ENCODE results near the gene LSMEM2. TPM values are rescaled to one million over a fixed set of nuclear protein-coding genes. Genes with fewer than 3 reads are reported as not detected.
A peak's percentile ranks its signal among the peaks of the same experiment; 100 is the strongest.
"Not testable (repeated sequence)": the region's sequence is repeated elsewhere in the genome, so short reads cannot be mapped to it uniquely, and the experiment has no call there.

LSMEM2 gene
- total and polyA plus RNA-seq, 4 experiments from 2014 or later: 0.20 TPM; not detected in 3

- DNase-seq: no peak
- no peaks in the 10 kb centered on the region for H3K27me3 Mint-ChIP-seq
- no peak overlapping the region for H3K4me3 ChIP-seq (ENCODE audit: low read length in 2 of 2)
- ChIA-PET CTCF (ENCODE audit: partially characterized antibody) (no interaction called here), POLR2A (ENCODE audit: partially characterized antibody) (interaction anchor here (0.6 to 3.8 kb wide), 2 partner anchors 28 to 46 kb away, joined by 3 to 28 read pairs; partner anchors contain the start of gene TUSC2)
- no peaks in the 10 kb centered on the region for H3K9me3 ChIP-seq (ENCODE audit: control insufficient read depth in 1 of 2, low read length in 2 of 2)
- H3K27ac Mint-ChIP-seq: peak overlapping the region; percentile 95 to 100 (median 100)
- H3K27ac ChIP-seq (ENCODE audit: low read depth, low read length): no peak overlapping the region
- H3K9me3 Mint-ChIP-seq: no peaks in the 10 kb centered on the region
- peaks cover 25% of the 10 kb centered on the region for H3K4me1 ChIP-seq (ENCODE audit: insufficient read depth, low read length)
- H3K36me3 Mint-ChIP-seq: peaks cover 0 to 7% of the 10 kb centered on the region in 2 donors
- intact Hi-C loops (cut with micrococcal nuclease): no loop called here
- H3K4me1 Mint-ChIP-seq: peaks cover 15 to 44% (median 27%) of the 10 kb centered on the region in 4 donors
- H3K27me3 ChIP-seq (ENCODE audit: insufficient read depth, low read length): no peaks in the 10 kb centered on the region
- H3K4me3 Mint-ChIP-seq: peak overlapping the region in 6 of 8 donors; percentile 35 to 97 (median 64)
- H3K36me3 ChIP-seq (ENCODE audit: insufficient read depth, low read length): no peaks in the 10 kb centered on the region
Observed at GRCh38 chr3:50300681-50301254, 21.9 kb downstream of the LSMEM2 start.

GRCh38 chr3:50302095-50303012 is 23.5 kb downstream of the LSMEM2 start:
- H3K4me1 Mint-ChIP-seq: peaks cover 14 to 37% (median 23%) of the 10 kb centered on the region in 4 donors
- CTCF ChIA-PET (ENCODE audit: partially characterized antibody): interaction anchor here (0.7 to 1.0 kb wide), 2 partner anchors 35 to 265 kb away, joined by 3 read pairs; partner anchors contain the start of gene C3orf18
- Histone ChIP-seq H3K27ac (ENCODE audit: low read depth, low read length) (no peak overlapping the region), H3K36me3 (ENCODE audit: insufficient read depth, low read length) (no peaks in the 10 kb centered on the region), H3K27me3 (ENCODE audit: insufficient read depth, low read length) (no peaks in the 10 kb centered on the region), H3K4me3 (ENCODE audit: low read length in 2 of 2) (no peak overlapping the region), H3K9me3 (ENCODE audit: control insufficient read depth in 1 of 2, low read length in 2 of 2) (no peaks in the 10 kb centered on the region), H3K4me1 (ENCODE audit: insufficient read depth, low read length) (peaks cover 25% of the 10 kb centered on the region)
- peak overlapping the region in 3 of 7 donors; percentile 13 to 57 (median 41) for H3K27ac Mint-ChIP-seq
- intact Hi-C loops (cut with micrococcal nuclease): no loop called here
- H3K4me3 Mint-ChIP-seq: peak overlapping the region in 1 of 8 donors; percentile 7
- no peaks in the 10 kb centered on the region for H3K9me3 Mint-ChIP-seq
- POLR2A ChIA-PET (ENCODE audit: partially characterized antibody): interaction anchor here (0.9 to 1.0 kb wide), 3 partner anchors 13 to 36 kb away, joined by 3 to 4 read pairs (median 3); partner anchors contain the start of gene TUSC2
- peak in 1 of 5 donors; percentile 35 for DNase-seq
- H3K36me3 Mint-ChIP-seq: peaks cover 0 to 7% of the 10 kb centered on the region in 2 donors
- H3K27me3 Mint-ChIP-seq: no peaks in the 10 kb centered on the region

DNA sequence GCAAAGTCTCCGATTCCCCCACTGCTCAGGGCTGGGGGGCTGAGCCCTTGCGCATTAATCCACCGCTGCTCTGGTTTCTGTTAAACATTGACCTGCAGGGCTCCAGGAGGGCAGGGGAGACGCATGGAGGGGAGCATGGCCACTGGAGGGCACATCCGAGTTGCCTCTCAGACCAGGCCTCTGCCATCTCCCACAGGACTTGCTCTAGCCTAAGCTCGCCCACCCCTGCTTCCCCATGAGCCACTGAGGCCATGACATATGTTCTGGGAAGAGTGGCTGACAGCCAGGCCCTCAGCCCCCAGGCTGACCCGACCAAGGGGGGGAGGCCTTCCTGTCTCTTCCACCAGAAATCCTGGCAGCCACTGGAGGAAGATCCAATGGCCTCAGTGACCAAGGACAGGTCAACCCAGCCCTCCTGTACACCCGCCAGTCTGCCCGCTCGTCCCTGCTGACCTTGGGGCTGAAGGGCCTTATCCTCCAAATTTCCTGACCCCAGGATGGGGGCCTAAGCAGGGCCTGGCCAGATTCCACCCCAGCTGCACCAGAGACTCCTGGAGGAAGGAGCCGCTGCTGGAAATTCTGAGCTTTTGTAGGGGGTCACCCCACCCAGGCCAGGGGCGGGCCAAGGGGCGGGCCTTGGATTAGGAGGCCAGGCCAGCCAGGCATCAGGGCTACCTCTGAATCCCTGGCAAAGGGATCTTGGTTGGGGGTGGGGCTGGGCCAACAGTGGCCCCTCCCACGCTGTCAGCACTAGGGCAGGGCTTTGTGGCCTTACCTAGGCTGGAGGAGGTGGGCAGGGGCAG is 24.3 kb downstream of the LSMEM2 start, which contains the start of gene HYAL1:
TSS of gene HYAL1 (minus strand) at position 562 of the 803 bp plus-strand sequence. CDS start 618 bp downstream, outside the sequence.
- DNase-seq: peak in 1 of 5 donors; percentile 31
- peaks cover 0 to 7% of the 10 kb centered on the region in 2 donors for H3K36me3 Mint-ChIP-seq
- Histone ChIP-seq H3K27me3 (ENCODE audit: insufficient read depth, low read length) (no peaks in the 10 kb centered on the region), H3K36me3 (ENCODE audit: insufficient read depth, low read length) (no peaks in the 10 kb centered on the region), H3K27ac (ENCODE audit: low read depth, low read length) (no peak within 1 kb of the TSS), H3K4me3 (ENCODE audit: low read length in 2 of 2) (no peak within 1 kb of the TSS), H3K4me1 (ENCODE audit: insufficient read depth, low read length) (peaks cover 18% of the 10 kb centered on the region), H3K9me3 (ENCODE audit: control insufficient read depth in 1 of 2, low read length in 2 of 2) (no peaks in the 10 kb centered on the region)
- H3K4me1 Mint-ChIP-seq: peaks cover 12 to 29% (median 18%) of the 10 kb centered on the region in 4 donors
- intact Hi-C loops (cut with micrococcal nuclease): no loop called here
- H3K27ac Mint-ChIP-seq: no peak within 1 kb of the TSS
- H3K9me3 Mint-ChIP-seq: no peaks in the 10 kb centered on the region
- CTCF ChIA-PET (ENCODE audit: partially characterized antibody): interaction anchor here (1.0 kb wide), 1 partner anchor 34 kb away, joined by 3 read pairs; no protein-coding TSS in a partner anchor
- no peak within 1 kb of the TSS for H3K4me3 Mint-ChIP-seq
- POLR2A ChIA-PET (ENCODE audit: partially characterized antibody): interaction anchor here (0.9 kb wide), 1 partner anchor 35 kb away, joined by 3 read pairs; no protein-coding TSS in a partner anchor
- no peaks in the 10 kb centered on the region for H3K27me3 Mint-ChIP-seq

- Histone ChIP-seq H3K4me3 (ENCODE audit: low read length in 2 of 2) (no peak overlapping the region), H3K9me3 (ENCODE audit: control insufficient read depth in 1 of 2, low read length in 2 of 2) (no peaks in the 10 kb centered on the region), H3K36me3 (ENCODE audit: insufficient read depth, low read length) (no peaks in the 10 kb centered on the region), H3K27ac (ENCODE audit: low read depth, low read length) (no peak overlapping the region), H3K27me3 (ENCODE audit: insufficient read depth, low read length) (no peaks in the 10 kb centered on the region), H3K4me1 (ENCODE audit: insufficient read depth, low read length) (peaks cover 12% of the 10 kb centered on the region)
- Mint-ChIP-seq H3K4me3 (no peak overlapping the region), H3K27me3 (no peaks in the 10 kb centered on the region), H3K4me1 (peaks cover 11 to 16% (median 14%) of the 10 kb centered on the region in 4 donors), H3K9me3 (no peaks in the 10 kb centered on the region), H3K27ac (peak overlapping the region in 4 of 7 donors; percentile 7 to 57 (median 30)), H3K36me3 (no peaks in the 10 kb centered on the region)
- intact Hi-C loops (cut with micrococcal nuclease): no loop called here
- ChIA-PET POLR2A (ENCODE audit: partially characterized antibody) (no interaction called here), CTCF (ENCODE audit: partially characterized antibody) (no interaction called here)
- DNase-seq: peak in 1 of 5 donors; percentile 8
Observed at GRCh38 chr3:50304601-50305000, 25.7 kb downstream of the LSMEM2 start.

- POLR2A ChIA-PET (ENCODE audit: partially characterized antibody); H3K9me3 Mint-ChIP-seq; H3K4me3 ChIP-seq (ENCODE audit: low read length in 2 of 2); H3K36me3 Mint-ChIP-seq; H3K27me3 Mint-ChIP-seq; intact Hi-C loops (cut with micrococcal nuclease); H3K27ac ChIP-seq (ENCODE audit: low read depth, low read length); H3K9me3 ChIP-seq (ENCODE audit: control insufficient read depth in 1 of 2, low read length in 2 of 2); H3K4me3 Mint-ChIP-seq; H3K27ac Mint-ChIP-seq; H3K27me3 ChIP-seq (ENCODE audit: insufficient read depth, low read length); H3K36me3 ChIP-seq (ENCODE audit: insufficient read depth, low read length); CTCF ChIA-PET (ENCODE audit: partially characterized antibody): not testable (repeated sequence)
- DNase-seq: peak in 1 of 5 donors; percentile 8
- peaks cover 12 to 17% (median 14%) of the 10 kb centered on the region in 4 donors for H3K4me1 Mint-ChIP-seq
- peaks cover 16% of the 10 kb centered on the region for H3K4me1 ChIP-seq (ENCODE audit: insufficient read depth, low read length)
Observed at GRCh38 chr3:50312041-50312440, 33.2 kb downstream of the LSMEM2 start.

- CTCF ChIA-PET (ENCODE audit: partially characterized antibody): interaction anchor here (1.1 to 4.4 kb wide), 4 partner anchors 14 to 68 kb away, joined by 3 to 21 read pairs (median 5); partner anchors contain the start of genes HYAL3, NAA80 and TUSC2
- Histone ChIP-seq H3K4me1 (ENCODE audit: insufficient read depth, low read length) (peaks cover 28% of the 10 kb centered on the region), H3K9me3 (ENCODE audit: control insufficient read depth in 1 of 2, low read length in 2 of 2) (no peaks in the 10 kb centered on the region), H3K36me3 (ENCODE audit: insufficient read depth, low read length) (no peaks in the 10 kb centered on the region), H3K4me3 (ENCODE audit: low read length in 2 of 2) (no peak overlapping the region), H3K27me3 (ENCODE audit: insufficient read depth, low read length) (no peaks in the 10 kb centered on the region), H3K27ac (ENCODE audit: low read depth, low read length) (no peak overlapping the region)
- Mint-ChIP-seq H3K27me3 (no peaks in the 10 kb centered on the region), H3K36me3 (peaks cover 0 to 2% of the 10 kb centered on the region in 2 donors), H3K4me1 (peaks cover 14 to 37% (median 25%) of the 10 kb centered on the region in 4 donors), H3K4me3 (no peak overlapping the region), H3K27ac (peak overlapping the region in 5 of 7 donors; percentile 29 to 86 (median 60)), H3K9me3 (no peaks in the 10 kb centered on the region)
- DNase-seq: no peak
- POLR2A ChIA-PET (ENCODE audit: partially characterized antibody): interaction anchor here (1.1 to 14.4 kb wide), 7 partner anchors 8 to 78 kb away, joined by 3 to 144 read pairs (median 6); partner anchors contain the start of genes HYAL2, HYAL3, IFRD2 and NAA80
- intact Hi-C loops (cut with micrococcal nuclease): no loop called here
Observed at GRCh38 chr3:50314342-50314741, 35.5 kb downstream of the LSMEM2 start.
